Calu3 (cell line): ENCODE results near the gene SLC9A1. TPM values are rescaled to one million over a fixed set of nuclear protein-coding genes. Genes with fewer than 3 reads are reported as not detected.
A peak's percentile ranks its signal among the peaks of the same experiment; 100 is the strongest.

Experiments
- BruUV-seq: library from RNA; stranded (reverse); fragments of 400-500 nt; replicated peaks from 2 replicates; lab custom pipeline; 2021; lab: Mats Ljungman, UMichigan
- CTCF ChIA-PET: fragments of 300-600 bp; sonication (Branson Sonifier 250); formaldehyde crosslinking; loops from one replicate; lab custom pipeline; 2022; ENCODE audit warnings: antibody characterized with exemption; lab: Charles Lee
- DNase-seq: peaks from one replicate; pipeline ENCODE4 v3.0.0; 2022
- H3K27ac Mint-ChIP-seq: one replicate; pipeline ENCODE4 v1.8.0; 2022; ENCODE audit warnings: mixed read lengths; ENCODE audit not compliant: unreplicated experiment
- H3K27me3 Mint-ChIP-seq: one replicate; pipeline ENCODE4 v1.8.0; 2022; ENCODE audit warnings: mixed read lengths; ENCODE audit not compliant: unreplicated experiment
- H3K36me3 Mint-ChIP-seq: one replicate; pipeline ENCODE4 v1.8.0; 2022; ENCODE audit warnings: mild to moderate bottlenecking, moderate library complexity, mixed read lengths; ENCODE audit not compliant: insufficient read depth, unreplicated experiment
- H3K4me1 Mint-ChIP-seq: one replicate; pipeline ENCODE4 v1.8.0; 2022; ENCODE audit warnings: mild to moderate bottlenecking, low read depth, mixed read lengths; ENCODE audit not compliant: unreplicated experiment
- H3K4me3 Mint-ChIP-seq: one replicate; pipeline ENCODE4 v1.8.0; 2022; ENCODE audit warnings: mild to moderate bottlenecking, low read depth, moderate library complexity, mixed read lengths; ENCODE audit not compliant: unreplicated experiment
- H3K9me3 Mint-ChIP-seq: one replicate; pipeline ENCODE4 v1.8.0; 2022; ENCODE audit warnings: low read depth, mixed read lengths; ENCODE audit not compliant: unreplicated experiment
- CTCF ChIP-seq: fragments of 200-600 bp; IDR thresholded peaks from one replicate; pipeline ENCODE4 v1.8.0; 2022; ENCODE audit warnings: antibody characterized with exemption; ENCODE audit not compliant: unreplicated experiment
- intact Hi-C: fragments of 100-400 bp; cut with micrococcal nuclease; formaldehyde crosslinking; loops from one replicate; pipeline ENCODE4 v1.10.0; 2022; ENCODE audit not compliant: unreplicated experiment
- total RNA-seq: library from RNA; stranded (reverse); gene quantifications from 2 replicates; pipeline ENCODE4 v1.2.3, GENCODE V29; 2022

SLC9A1 gene
- total RNA-seq, 1 experiment from 2014 or later, result 17.4 TPM

GRCh38 chr1:27136998-27137542 lies 17.9 kb downstream of the SLC9A1 start:
- Mint-ChIP-seq H3K36me3 (no peaks in the 10 kb centered on the region), H3K4me3 (no peak overlapping the region), H3K4me1 (peaks cover 19% of the 10 kb centered on the region), H3K9me3 (no peaks in the 10 kb centered on the region), H3K27ac (no peak overlapping the region), H3K27me3 (no peaks in the 10 kb centered on the region)
- CTCF ChIA-PET, result no interaction called here
- TF ChIP-seq CTCF, result no peak
- DNase-seq, result no peak
- no TSS peak for BruUV-seq
- intact Hi-C loops, result no loop called here

GRCh38 chr1:27136236-27136551 lies 18.7 kb downstream of the SLC9A1 start:
- BruUV-seq, result no TSS peak
- Mint-ChIP-seq H3K36me3 (no peaks in the 10 kb centered on the region), H3K27me3 (no peaks in the 10 kb centered on the region), H3K4me1 (peaks cover 12% of the 10 kb centered on the region), H3K27ac (no peak overlapping the region), H3K4me3 (no peak overlapping the region), H3K9me3 (no peaks in the 10 kb centered on the region)
- CTCF ChIA-PET, result no interaction called here
- intact Hi-C loops, result no loop called here
- TF ChIP-seq CTCF, result no peak
- DNase-seq, result no peak

DNA sequence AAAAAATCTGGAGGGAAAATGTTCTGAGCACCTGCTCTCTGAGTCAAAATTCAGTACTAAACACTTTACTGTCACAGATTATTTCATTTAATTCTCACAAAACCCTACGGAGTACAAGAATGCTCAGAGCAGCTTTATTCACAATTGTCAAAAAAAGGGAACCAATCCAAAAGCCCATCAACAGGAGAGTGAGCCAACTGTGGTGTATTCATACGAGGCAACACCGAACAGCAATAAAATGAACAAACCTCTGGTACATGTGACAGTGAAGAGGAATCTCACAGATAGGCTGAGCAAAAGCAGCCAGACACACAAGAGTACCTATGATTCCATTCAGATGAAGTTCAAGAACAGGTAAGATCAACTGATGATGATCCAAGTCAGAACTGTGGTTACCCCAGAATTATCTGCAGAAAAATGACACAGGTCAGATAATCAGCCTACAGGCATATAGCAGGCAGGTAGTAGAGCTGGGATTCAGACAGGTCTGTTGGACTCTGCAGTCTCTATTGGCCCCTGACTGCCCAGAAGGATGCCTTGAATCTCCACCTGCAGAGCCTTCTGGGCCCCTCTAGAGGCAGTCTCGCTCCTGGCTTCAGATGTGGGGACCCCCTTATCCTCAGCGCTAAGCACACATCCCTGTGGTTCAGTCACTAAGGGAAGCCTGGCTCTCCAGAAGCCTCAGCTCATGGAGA lies 19.2 kb downstream of the SLC9A1 start:
- intact Hi-C loops, result no loop called here
- TF ChIP-seq CTCF, result peak; percentile 15
- CTCF ChIA-PET, result no interaction called here
- Mint-ChIP-seq H3K36me3 (no peaks in the 10 kb centered on the region), H3K4me3 (no peak overlapping the region), H3K27me3 (no peaks in the 10 kb centered on the region), H3K27ac (no peak overlapping the region), H3K9me3 (no peaks in the 10 kb centered on the region), H3K4me1 (peaks cover 10% of the 10 kb centered on the region)
- no peak for DNase-seq
- BruUV-seq, result no TSS peak

DNA sequence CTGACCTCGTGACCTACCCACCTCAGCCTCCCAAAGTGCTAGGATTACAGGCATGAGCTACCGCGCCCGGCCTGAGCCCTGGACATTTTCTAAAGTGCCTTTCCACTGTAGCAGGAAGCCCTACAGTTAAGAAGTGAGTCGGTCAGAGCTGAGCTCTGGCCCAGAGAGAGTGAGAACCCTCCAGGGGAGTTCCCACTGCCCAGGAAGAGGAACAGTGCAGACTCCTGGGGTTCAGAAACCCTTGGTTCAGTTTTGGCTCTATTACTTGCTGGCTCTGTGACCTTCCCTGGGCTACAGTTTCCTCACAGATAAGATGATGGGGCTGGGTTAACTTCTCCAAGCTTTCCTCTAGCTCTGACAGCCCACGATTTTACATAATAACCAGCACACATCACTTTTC lies 20.9 kb downstream of the SLC9A1 start:
- Mint-ChIP-seq H3K27me3 (no peaks in the 10 kb centered on the region), H3K4me3 (no peak overlapping the region), H3K4me1 (peaks cover 10% of the 10 kb centered on the region), H3K9me3 (no peaks in the 10 kb centered on the region), H3K27ac (no peak overlapping the region), H3K36me3 (no peaks in the 10 kb centered on the region)
- no peak for TF ChIP-seq CTCF
- intact Hi-C loops, result no loop called here
- no TSS peak for BruUV-seq
- DNase-seq, result no peak
- CTCF ChIA-PET, result interaction anchor here (0.6 kb wide), 1 partner anchor 493 kb away, joined by 3 read pairs; no protein-coding TSS in a partner anchor
